ENCODE results near the gene RSPO3. TPM values are rescaled to one million over a fixed set of nuclear protein-coding genes. Genes with fewer than 3 reads are reported as not detected.

Gene RSPO3
- total and polyA plus RNA-seq, 2 experiments from 2014 or later, result 1.4 to 2.9 TPM

DNA sequence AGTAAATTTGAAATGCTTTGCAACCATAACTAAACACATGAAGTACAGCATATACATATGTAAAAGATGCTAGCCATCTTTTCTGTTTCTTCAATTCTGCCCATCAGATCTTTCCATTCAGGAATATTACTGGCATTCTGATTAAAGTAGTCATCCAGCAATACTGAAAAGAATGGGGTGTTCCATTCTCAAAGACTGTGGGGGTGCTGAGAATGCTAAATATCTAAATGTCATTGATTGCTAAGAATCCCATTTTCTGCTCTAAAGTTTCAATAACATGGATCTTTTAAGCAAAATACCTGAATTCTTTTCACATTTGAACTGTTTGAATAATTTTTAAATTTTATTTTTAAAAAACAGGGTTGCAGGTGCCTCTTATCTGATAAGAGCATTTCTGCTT is 6.2 kb downstream of the RSPO3 start:
- H3K27me3 ChIP-seq (replicated peaks; ENCODE audit: insufficient read depth), result no peaks in the 10 kb centered on the region
- no peak overlapping the region for H3K4me2 ChIP-seq (ENCODE audit: unreplicated experiment)
- H3K4me3 ChIP-seq, result no peak overlapping the region
- H3F3A ChIP-seq (ENCODE audit: insufficient read depth), result no peaks in the 10 kb centered on the region
- TF ChIP-seq EZH2phosphoT487 (IDR thresholded peaks at IDR 0.05; ENCODE audit: insufficient read depth, low read depth), result no peak
- no peak for TF ChIP-seq EZH2 (IDR thresholded peaks at IDR 0.05; ENCODE audit: insufficient read depth, poor library complexity, severe bottlenecking)
- no peaks in the 10 kb centered on the region for H3K36me3 ChIP-seq (ENCODE audit: low read depth)
- no peaks in the 10 kb centered on the region for H4K20me1 ChIP-seq (ENCODE audit: insufficient read depth)
- no peak overlapping the region for H3K27ac ChIP-seq
- no peaks in the 10 kb centered on the region for H3K9me3 ChIP-seq (ENCODE audit: low read depth)
- no peak overlapping the region for H3K9ac ChIP-seq
- H3K9me2 ChIP-seq (ENCODE audit: insufficient read depth), result no peaks in the 10 kb centered on the region
- no peaks in the 10 kb centered on the region for H3K79me2 ChIP-seq (ENCODE audit: insufficient read depth)
- in situ Hi-C loops (cut with MboI), result loop anchor here (25.0 kb wide), 1 partner anchor 1087 kb away; no protein-coding TSS in a partner anchor
- 0 out of 2 replicates have a peak, but pooled peaks cover 7% of the 10 kb centered on the region for H3K4me1 ChIP-seq (ENCODE audit: insufficient read depth)
- H2AFZ ChIP-seq, result no peak overlapping the region
- DNase-seq, result no peak

GRCh38 chr6:127128066-127128465 is 9.6 kb downstream of the RSPO3 start:
- Histone ChIP-seq H2AFZ (no peak overlapping the region), H3K4me2 (ENCODE audit: unreplicated experiment) (no peak overlapping the region), H3K9me2 (ENCODE audit: insufficient read depth) (no peaks in the 10 kb centered on the region), H3K27ac (no peak overlapping the region), H4K20me1 (ENCODE audit: insufficient read depth) (no peaks in the 10 kb centered on the region), H3K4me3 (no peak overlapping the region), H3K9me3 (ENCODE audit: low read depth) (no peaks in the 10 kb centered on the region), H3K27me3 (replicated peaks; ENCODE audit: insufficient read depth) (no peaks in the 10 kb centered on the region), H3K36me3 (ENCODE audit: low read depth) (no peaks in the 10 kb centered on the region), H3K9ac (no peak overlapping the region), H3K79me2 (ENCODE audit: insufficient read depth) (no peaks in the 10 kb centered on the region), H3F3A (ENCODE audit: insufficient read depth) (no peaks in the 10 kb centered on the region), H3K4me1 (ENCODE audit: insufficient read depth) (0 out of 2 replicates have a peak, but pooled peaks cover 4% of the 10 kb centered on the region)
- 84 to 90% methylated on average over 1 of the region's 1 CpG for WGBS, 2 experiments (ENCODE audit: low coverage in 1 of 2, low lambda C conversion rate in 2 of 2, missing lambda C conversion rate in 2 of 2)
- in situ Hi-C loops (cut with MboI), result no loop called here
- TF ChIP-seq EZH2phosphoT487 (IDR thresholded peaks at IDR 0.05; ENCODE audit: insufficient read depth, low read depth), result no peak
- TF ChIP-seq EZH2 (IDR thresholded peaks at IDR 0.05; ENCODE audit: insufficient read depth, poor library complexity, severe bottlenecking), result no peak
- no peak for DNase-seq

DNA sequence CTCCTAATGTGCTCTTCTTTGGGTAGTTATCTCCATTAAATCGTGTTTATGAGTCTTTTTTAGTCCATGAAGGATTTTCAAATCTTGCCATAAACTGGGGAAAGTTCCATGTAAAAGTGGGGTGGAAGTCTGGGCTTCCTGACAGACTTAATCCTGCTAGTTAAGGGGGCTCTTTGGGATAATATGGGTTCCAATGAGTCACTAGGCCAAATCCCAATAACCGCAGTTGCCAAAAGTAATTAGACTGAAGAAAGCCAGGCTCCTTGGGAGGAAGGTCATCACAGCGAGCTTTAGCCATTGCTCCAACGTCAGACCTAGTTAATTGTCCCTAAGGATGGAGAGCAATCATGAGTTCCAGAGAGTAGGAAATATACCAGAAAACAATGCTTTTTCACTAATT is 10.8 kb downstream of the RSPO3 start:
- Histone ChIP-seq H3K79me2 (ENCODE audit: insufficient read depth) (no peaks in the 10 kb centered on the region), H4K20me1 (ENCODE audit: insufficient read depth) (no peaks in the 10 kb centered on the region), H3K9ac (no peak overlapping the region), H3F3A (ENCODE audit: insufficient read depth) (no peaks in the 10 kb centered on the region), H3K9me2 (ENCODE audit: insufficient read depth) (no peaks in the 10 kb centered on the region), H3K27me3 (replicated peaks; ENCODE audit: insufficient read depth) (no peaks in the 10 kb centered on the region), H3K27ac (no peak overlapping the region), H3K4me2 (ENCODE audit: unreplicated experiment) (no peak overlapping the region), H3K36me3 (ENCODE audit: low read depth) (no peaks in the 10 kb centered on the region), H2AFZ (no peak overlapping the region), H3K4me3 (no peak overlapping the region), H3K9me3 (ENCODE audit: low read depth) (no peaks in the 10 kb centered on the region), H3K4me1 (ENCODE audit: insufficient read depth) (0 out of 2 replicates have a peak, but pooled peaks cover 8% of the 10 kb centered on the region)
- 75 to 83% methylated on average over 4 of the region's 4 CpGs for WGBS, 2 experiments (ENCODE audit: low coverage in 1 of 2, low lambda C conversion rate in 2 of 2, missing lambda C conversion rate in 2 of 2)
- TF ChIP-seq EZH2 (IDR thresholded peaks at IDR 0.05; ENCODE audit: insufficient read depth, poor library complexity, severe bottlenecking) (no peak), EZH2phosphoT487 (IDR thresholded peaks at IDR 0.05; ENCODE audit: insufficient read depth, low read depth) (no peak)
- in situ Hi-C loops (cut with MboI), result no loop called here
- DNase-seq, result no peak

- in situ Hi-C loops (cut with MboI), result no loop called here
- H3K9me3 ChIP-seq (ENCODE audit: low read depth), result no peaks in the 10 kb centered on the region
- no peaks in the 10 kb centered on the region for H4K20me1 ChIP-seq (ENCODE audit: insufficient read depth)
- no peaks in the 10 kb centered on the region for H3K27me3 ChIP-seq (replicated peaks; ENCODE audit: insufficient read depth)
- no peak for TF ChIP-seq EZH2 (IDR thresholded peaks at IDR 0.05; ENCODE audit: insufficient read depth, poor library complexity, severe bottlenecking)
- no peak for TF ChIP-seq EZH2phosphoT487 (IDR thresholded peaks at IDR 0.05; ENCODE audit: insufficient read depth, low read depth)
- H3K27ac ChIP-seq, result no peak overlapping the region
- WGBS, 2 experiments (ENCODE audit: low coverage in 1 of 2, low lambda C conversion rate in 2 of 2, missing lambda C conversion rate in 2 of 2), result 80 to 82% methylated on average over 3 of the region's 3 CpGs
- no peaks in the 10 kb centered on the region for H3K36me3 ChIP-seq (ENCODE audit: low read depth)
- H3K4me3 ChIP-seq, result no peak overlapping the region
- no peak for DNase-seq
- no peaks in the 10 kb centered on the region for H3F3A ChIP-seq (ENCODE audit: insufficient read depth)
- H3K4me1 ChIP-seq (ENCODE audit: insufficient read depth), result 0 out of 2 replicates have a peak, but pooled peaks cover 6% of the 10 kb centered on the region
- no peak overlapping the region for H3K9ac ChIP-seq
- H3K9me2 ChIP-seq (ENCODE audit: insufficient read depth), result no peaks in the 10 kb centered on the region
- H2AFZ ChIP-seq, result no peak overlapping the region
- no peaks in the 10 kb centered on the region for H3K79me2 ChIP-seq (ENCODE audit: insufficient read depth)
- no peak overlapping the region for H3K4me2 ChIP-seq (ENCODE audit: unreplicated experiment)
These were observed 12.8 kb downstream of the RSPO3 start for GRCh38 chr6:127131275-127131674.

DNA sequence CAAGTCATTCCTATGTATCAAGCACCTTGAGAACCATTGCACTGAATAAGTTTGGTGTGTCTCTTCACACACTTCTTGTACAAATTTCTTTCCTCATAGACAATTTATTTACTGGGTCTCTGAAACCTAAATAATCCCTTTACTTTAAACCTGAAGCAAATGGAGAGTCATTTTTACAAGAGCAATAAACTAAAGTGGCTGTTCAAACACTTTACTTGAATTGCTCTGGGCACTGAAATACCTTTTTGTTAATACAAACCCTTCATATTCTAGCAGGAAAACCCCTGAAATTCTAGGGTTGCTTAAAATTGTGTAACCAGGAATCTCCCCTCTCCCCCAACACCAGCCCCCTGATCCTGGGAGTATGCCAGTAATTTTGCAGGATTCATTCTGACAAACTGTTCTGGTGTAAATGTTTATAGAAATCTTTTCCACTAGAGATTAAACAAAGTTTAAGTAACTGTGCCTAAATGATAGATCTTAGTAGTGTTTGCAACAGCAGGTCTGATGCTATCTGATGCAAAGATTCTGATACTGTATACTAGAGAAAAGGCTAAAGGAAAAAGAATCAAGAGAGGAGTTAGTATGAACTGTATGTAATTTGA is 13.4 kb downstream of the RSPO3 start:
- Histone ChIP-seq H4K20me1 (ENCODE audit: insufficient read depth) (no peaks in the 10 kb centered on the region), H3K9me2 (ENCODE audit: insufficient read depth) (no peaks in the 10 kb centered on the region), H3K27me3 (replicated peaks; ENCODE audit: insufficient read depth) (no peaks in the 10 kb centered on the region), H3K4me1 (ENCODE audit: insufficient read depth) (0 out of 2 replicates have a peak, but pooled peaks cover 6% of the 10 kb centered on the region), H3K79me2 (ENCODE audit: insufficient read depth) (no peaks in the 10 kb centered on the region), H2AFZ (no peak overlapping the region), H3K36me3 (ENCODE audit: low read depth) (no peaks in the 10 kb centered on the region), H3K9ac (no peak overlapping the region), H3F3A (ENCODE audit: insufficient read depth) (no peaks in the 10 kb centered on the region), H3K9me3 (ENCODE audit: low read depth) (no peaks in the 10 kb centered on the region), H3K4me2 (ENCODE audit: unreplicated experiment) (no peak overlapping the region), H3K4me3 (no peak overlapping the region), H3K27ac (no peak overlapping the region)
- DNase-seq, result no peak
- no peak for TF ChIP-seq EZH2phosphoT487 (IDR thresholded peaks at IDR 0.05; ENCODE audit: insufficient read depth, low read depth)
- in situ Hi-C loops (cut with MboI), result no loop called here

Data from GM23248 (cell line).